Measurements from ENCODE around the gene ADCY7.

GRCh38 chr16:50252874-50253513 lies 13.4 kb upstream of the ADCY7 start:
- TF ChIP-seq RARB (CRISPR knock-in tag; IDR thresholded peaks at IDR 0.05) (no peak), SNAI2 (CRISPR knock-in tag; IDR thresholded peaks at IDR 0.05) (no peak), ZNF8 (CRISPR knock-in tag; IDR thresholded peaks at IDR 0.05) (no peak), ZFP30 (CRISPR knock-in tag; IDR thresholded peaks at IDR 0.05) (no peak), PATZ1 (CRISPR knock-in tag; IDR thresholded peaks at IDR 0.05; ENCODE audit: borderline replicate concordance) (no peak), CREB5 (CRISPR knock-in tag; IDR thresholded peaks at IDR 0.05; ENCODE audit: low read depth) (no peak), GLIS3 (CRISPR knock-in tag; IDR thresholded peaks at IDR 0.05) (no peak), ZNF70 (CRISPR knock-in tag; IDR thresholded peaks at IDR 0.05) (no peak), ARNTL (CRISPR knock-in tag; IDR thresholded peaks at IDR 0.05; ENCODE audit: borderline replicate concordance, low read depth) (no peak), ESRRG (CRISPR knock-in tag; IDR thresholded peaks at IDR 0.05) (no peak), ISL1 (CRISPR knock-in tag; IDR thresholded peaks at IDR 0.05) (no peak), TCF4 (CRISPR knock-in tag; IDR thresholded peaks at IDR 0.05; ENCODE audit: borderline replicate concordance) (no peak), POU6F1 (CRISPR knock-in tag; IDR thresholded peaks at IDR 0.05; ENCODE audit: borderline replicate concordance, low read depth) (no peak)

Measured in SK-N-SH treated with all-trans-retinoic acid at 6 μM for 48 hours (cell line).